Stromal cell of bone marrow (primary cell): ENCODE data around the gene TSPAN8.
"Not testable (repeated sequence)": the region's sequence is repeated elsewhere in the genome, so short reads cannot be mapped to it uniquely, and the experiment has no call there.

Experiments
- DNase-seq: peaks from one replicate; pipeline ENCODE4 v3.0.0-alpha.2; 2012; ENCODE audit warnings: low read depth

Gene TSPAN8

GRCh38 chr12:71125949-71126348, 31.9 kb downstream of the TSPAN8 start:
- no peak for DNase-seq

GRCh38 chr12:71125515-71125914, 32.3 kb downstream of the TSPAN8 start:
- DNase-seq: no peak

DNA sequence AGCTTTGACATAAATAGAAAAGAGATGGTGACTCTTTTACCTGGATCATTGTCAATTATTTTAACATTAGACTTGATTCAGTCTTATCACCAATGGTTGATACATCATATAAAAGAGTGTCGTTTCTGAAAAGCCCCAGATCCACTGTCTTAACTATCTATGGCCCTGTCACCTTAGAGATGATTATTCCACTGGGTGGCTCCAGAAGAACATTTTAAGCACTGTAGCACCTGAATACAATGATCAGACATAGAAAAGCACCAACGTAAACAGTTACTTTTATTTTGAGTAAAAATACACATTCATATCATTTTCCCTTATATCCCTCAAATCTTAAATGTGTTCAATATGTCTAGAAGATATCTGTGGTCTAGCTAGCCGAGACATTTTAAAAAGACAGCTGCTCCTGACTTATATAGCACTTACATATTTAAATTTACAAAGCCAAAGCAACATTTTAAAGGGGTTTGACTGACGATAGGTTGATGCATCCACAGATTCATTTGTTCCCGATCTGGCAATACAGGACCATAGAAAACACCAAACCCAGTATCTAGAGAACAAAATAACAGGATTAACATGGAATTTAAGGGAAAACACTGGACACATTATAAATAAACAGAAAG, 32.9 kb downstream of the TSPAN8 start:
- DNase-seq: no peak

- DNase-seq: not testable (repeated sequence)
Measured at GRCh38 chr12:71113148-71113547, 44.7 kb downstream of the TSPAN8 start.

- DNase-seq: no peak
Measured at GRCh38 chr12:71109834-71110233, 48.0 kb downstream of the TSPAN8 start.

DNA sequence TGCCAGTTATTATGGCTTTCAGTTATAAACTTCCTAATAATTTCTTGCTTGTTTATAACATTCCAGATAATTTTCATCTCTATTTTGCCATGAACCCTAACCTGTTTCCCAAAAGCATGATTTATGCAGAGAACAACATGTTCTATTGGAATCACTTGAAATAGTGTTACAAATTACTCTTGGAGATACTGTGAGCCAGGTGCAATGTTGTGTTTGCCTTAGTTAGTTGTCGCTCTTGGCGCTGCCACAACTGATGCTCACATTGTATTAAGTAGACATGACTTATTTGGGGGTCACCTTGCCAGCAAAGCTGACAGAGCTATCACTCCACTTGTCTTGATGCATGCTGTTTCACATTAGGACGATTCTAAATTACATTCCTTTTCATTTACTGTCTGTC, 49.4 kb downstream of the TSPAN8 start:
- DNase-seq: no peak

DNA sequence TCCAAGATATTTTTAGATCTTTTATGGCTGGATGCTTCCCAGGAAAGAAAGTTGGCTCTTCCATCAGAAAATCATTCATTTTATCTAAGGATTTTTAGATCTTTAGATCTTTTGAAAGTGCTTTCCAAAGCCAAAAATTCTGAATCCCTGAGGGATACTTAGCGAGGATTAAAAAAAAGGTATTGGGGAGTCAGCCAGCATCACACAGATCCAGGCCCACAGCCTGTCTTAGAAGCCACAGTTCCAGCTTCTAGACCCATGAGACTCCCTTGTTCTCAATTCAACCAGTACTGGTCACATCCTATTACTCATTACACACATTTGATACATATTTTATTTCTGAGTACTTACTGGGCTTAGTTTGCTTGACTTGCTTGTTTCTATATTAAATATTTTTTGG, 49.9 kb downstream of the TSPAN8 start:
- DNase-seq: peak; percentile 38

- DNase-seq: no peak
Measured at GRCh38 chr12:71105956-71106355, 51.8 kb downstream of the TSPAN8 start.

- DNase-seq: no peak
Measured at GRCh38 chr12:71092290-71092689, 65.5 kb downstream of the TSPAN8 start.

DNA sequence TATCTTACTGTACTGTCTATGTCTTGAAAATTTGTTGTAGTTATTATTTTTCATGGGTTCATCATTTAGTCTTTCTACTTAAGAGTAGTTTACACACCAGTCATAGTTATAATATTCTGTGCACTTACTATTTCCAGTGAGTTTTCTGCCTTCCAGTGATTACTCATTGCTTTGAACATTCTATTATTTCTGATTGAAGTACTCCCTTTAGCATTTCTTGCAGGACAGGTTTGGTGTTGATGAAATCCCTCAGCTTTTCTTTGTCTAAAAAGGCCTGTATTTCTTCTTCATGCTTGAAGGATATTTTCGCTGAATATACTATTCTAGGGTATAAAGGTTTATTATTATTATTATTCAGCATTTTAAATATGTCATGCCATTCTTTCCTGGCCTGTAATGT, 66.8 kb downstream of the TSPAN8 start:
- no peak for DNase-seq

DNA sequence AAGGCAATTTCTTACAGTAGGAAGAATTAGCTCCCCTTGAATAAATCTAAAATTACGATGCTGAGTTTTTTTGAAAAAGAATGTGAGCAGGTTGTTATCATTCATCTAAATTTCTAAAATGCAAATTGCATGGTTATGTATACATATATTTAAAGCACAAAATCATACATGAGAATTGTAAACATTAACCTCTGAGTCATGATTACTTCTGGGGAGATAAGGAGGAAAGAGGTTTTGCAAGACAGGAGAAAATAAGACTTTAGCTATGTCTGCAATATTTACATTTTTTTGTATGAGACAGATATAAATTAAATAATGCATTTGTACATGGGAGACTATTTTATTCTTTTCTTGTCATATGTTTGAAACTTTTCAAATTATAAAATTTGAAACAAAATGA, 72.2 kb downstream of the TSPAN8 start:
- DNase-seq: no peak

GRCh38 chr12:71075743-71076142, 82.1 kb downstream of the TSPAN8 start:
- no peak for DNase-seq
